Stimulated activated naive CD8-positive, alpha-beta T cell treated with anti-CD3 and anti-CD28 coated beads, Interleukin-15, amount 100 ng/mL, for 72 hours (primary cell): ENCODE results near the gene MOGAT3.

Source experiments
- ATAC-seq: fragments of 150-1000 bp; cut with Tn5 transposase; 2 replicates; pipeline ENCODE4 v1.10.0; 2021; ENCODE audit warnings: mild to moderate bottlenecking, moderate library complexity
- DNase-seq, 2 donors: peaks; one replicate each; pipeline ENCODE4 v3.0.0; 2021 to 2022
- H3K27ac Mint-ChIP-seq, 2 donors: one replicate each; pipeline ENCODE4 v1.8.0; 2022; ENCODE audit warnings: mild to moderate bottlenecking in 2 of 2, mixed read lengths in 2 of 2, moderate library complexity in 2 of 2
- H3K27me3 Mint-ChIP-seq: one replicate; pipeline ENCODE4 v1.8.0; 2022; ENCODE audit warnings: mixed read lengths
- H3K4me1 Mint-ChIP-seq: one replicate; pipeline ENCODE4 v1.8.0; 2022; ENCODE audit warnings: mild to moderate bottlenecking, mixed read lengths
- H3K4me3 Mint-ChIP-seq, 2 donors: one replicate each; pipeline ENCODE4 v1.8.0; 2022; ENCODE audit warnings: mild to moderate bottlenecking in 2 of 2, mixed read lengths in 2 of 2, moderate library complexity in 1 of 2
- H3K9me3 Mint-ChIP-seq, 2 donors: one replicate each; pipeline ENCODE4 v1.8.0; 2022; ENCODE audit warnings: mixed read lengths in 2 of 2

The MOGAT3 gene

GRCh38 chr7:101172854-101173751 is 27.7 kb downstream of the MOGAT3 start:
- Mint-ChIP-seq H3K27ac (no peak overlapping the region), H3K9me3 (no peaks in the 10 kb centered on the region), H3K4me1 (peaks cover 67% of the 10 kb centered on the region), H3K4me3 (peak overlapping the region; percentile 61 to 83), H3K27me3 (peaks cover 100% of the 10 kb centered on the region)
- ATAC-seq = peak; percentile 37
- peak in 1 of 2 donors; percentile 45 for DNase-seq

DNA sequence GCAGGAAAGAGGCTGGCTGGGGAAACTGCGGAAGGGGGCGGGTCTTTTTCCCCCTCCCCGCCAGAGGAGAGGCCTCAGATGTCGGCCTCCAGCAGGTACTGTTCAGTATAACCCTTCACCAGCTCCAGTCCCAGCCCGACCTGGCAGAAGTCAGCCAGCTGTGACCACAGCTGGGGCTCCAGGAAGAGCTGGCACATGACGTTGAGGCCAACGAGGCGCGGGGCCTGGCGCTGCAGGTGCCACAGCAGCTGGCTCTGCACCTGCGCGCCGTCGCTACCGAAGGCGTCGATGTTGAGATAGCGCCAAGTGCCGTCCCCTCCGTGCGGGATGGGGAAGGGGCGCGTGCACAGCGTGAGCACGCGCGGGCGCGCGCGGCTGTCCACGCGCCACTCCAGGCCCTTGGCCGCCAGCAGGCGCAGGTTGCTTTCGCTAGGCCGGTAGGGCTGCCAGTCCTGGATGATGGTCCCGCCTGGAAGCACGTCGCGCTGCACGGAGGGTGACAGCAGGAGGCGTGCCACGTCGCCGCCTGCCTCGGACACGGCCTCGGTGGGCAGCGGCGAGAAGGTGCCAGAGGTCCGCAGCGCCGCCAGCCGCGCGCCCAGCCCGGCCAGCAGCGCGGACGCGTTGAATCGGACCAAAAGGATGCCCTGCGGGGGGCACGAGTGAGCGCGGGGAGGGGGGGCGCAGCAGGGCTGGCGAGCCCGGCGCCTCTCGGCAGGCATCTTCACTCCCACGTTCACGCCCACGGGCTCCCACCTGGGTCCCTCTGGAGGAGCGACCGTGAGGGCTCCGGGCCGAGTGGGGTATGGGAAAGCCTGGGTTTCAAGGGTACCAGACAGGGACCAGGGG is 28.6 kb downstream of the MOGAT3 start:
- DNase-seq (no peak), ATAC-seq (no peak)
- peaks cover 70% of the 10 kb centered on the region for H3K4me1 Mint-ChIP-seq
- H3K27me3 Mint-ChIP-seq = peaks cover 100% of the 10 kb centered on the region
- H3K4me3 Mint-ChIP-seq = peak overlapping the region; percentile 64 to 83
- no peak overlapping the region for H3K27ac Mint-ChIP-seq
- no peaks in the 10 kb centered on the region for H3K9me3 Mint-ChIP-seq

GRCh38 chr7:101171442-101171837 is 29.4 kb downstream of the MOGAT3 start:
- H3K27ac Mint-ChIP-seq = no peak overlapping the region
- peaks cover 78% of the 10 kb centered on the region for H3K4me1 Mint-ChIP-seq
- ATAC-seq = no peak

GRCh38 chr7:101170617-101171441 is 30.0 kb downstream of the MOGAT3 start:
- H3K27me3 Mint-ChIP-seq = peaks cover 100% of the 10 kb centered on the region
- H3K4me1 Mint-ChIP-seq = peaks cover 84% of the 10 kb centered on the region
- no peak overlapping the region for H3K27ac Mint-ChIP-seq
- peak overlapping the region; percentile 64 to 83 for H3K4me3 Mint-ChIP-seq
- no peaks in the 10 kb centered on the region for H3K9me3 Mint-ChIP-seq
- ATAC-seq (no peak), DNase-seq (peak in 1 of 2 donors; percentile 25)

More at GRCh38 chr7:101171442-101171837, 29.4 kb downstream of the MOGAT3 start:
- no peak for DNase-seq
- peaks cover 100% of the 10 kb centered on the region for H3K27me3 Mint-ChIP-seq
- peak overlapping the region; percentile 64 to 83 for H3K4me3 Mint-ChIP-seq
- H3K9me3 Mint-ChIP-seq = no peaks in the 10 kb centered on the region

DNA sequence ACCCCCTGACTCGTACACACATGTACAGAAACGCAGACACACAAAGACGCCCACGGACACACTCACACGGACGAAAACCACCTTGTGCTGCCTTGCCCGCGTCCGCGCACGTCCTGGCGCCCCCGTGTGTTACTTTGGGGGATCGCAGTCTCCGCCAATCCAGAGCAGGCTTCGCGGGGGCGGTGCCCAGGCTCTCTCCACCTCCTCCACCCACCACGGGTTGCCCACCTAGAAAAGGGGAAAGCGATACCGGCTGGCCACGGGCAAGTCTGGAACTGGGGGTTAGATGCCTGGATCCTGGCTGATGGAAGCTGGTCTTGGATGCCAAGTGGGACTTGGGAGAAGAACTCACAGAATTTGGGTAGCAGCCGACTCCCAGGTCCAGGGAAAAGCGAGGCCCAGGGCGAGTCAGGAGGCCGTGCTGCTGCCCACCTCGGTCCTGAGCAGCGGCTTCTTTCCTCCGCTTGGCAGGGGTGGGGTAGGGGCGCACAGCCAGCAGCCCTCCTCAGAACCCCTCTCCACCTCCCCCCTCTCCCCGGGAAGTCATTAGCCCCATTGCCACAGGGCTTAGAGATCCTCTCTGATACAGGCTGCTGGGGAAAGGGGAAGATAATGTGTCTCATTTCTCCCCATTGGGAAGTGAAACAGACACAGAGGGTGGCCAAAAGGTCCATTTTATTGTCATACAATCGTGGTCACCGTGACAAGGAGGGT is 30.8 kb downstream of the MOGAT3 start:
- Mint-ChIP-seq H3K27ac (no peak overlapping the region), H3K4me3 (peak overlapping the region; percentile 53 to 67), H3K4me1 (peaks cover 93% of the 10 kb centered on the region), H3K9me3 (no peaks in the 10 kb centered on the region), H3K27me3 (peaks cover 100% of the 10 kb centered on the region)
- ATAC-seq (peak; percentile 39), DNase-seq (peak; percentile 81 to 84)

- ATAC-seq (no peak), DNase-seq (no peak)
- peaks cover 95% of the 10 kb centered on the region for H3K4me1 Mint-ChIP-seq
- H3K4me3 Mint-ChIP-seq = peak overlapping the region; percentile 53 to 67
- no peaks in the 10 kb centered on the region for H3K9me3 Mint-ChIP-seq
- H3K27ac Mint-ChIP-seq = no peak overlapping the region
- H3K27me3 Mint-ChIP-seq = peaks cover 100% of the 10 kb centered on the region
These were observed 31.6 kb downstream of the MOGAT3 start for GRCh38 chr7:101169110-101169837.

- Mint-ChIP-seq H3K4me1 (peaks cover 92% of the 10 kb centered on the region), H3K4me3 (peak overlapping the region; percentile 54 to 58), H3K9me3 (no peaks in the 10 kb centered on the region), H3K27ac (no peak overlapping the region), H3K27me3 (peaks cover 100% of the 10 kb centered on the region)
- ATAC-seq (no peak), DNase-seq (no peak)
These were observed 32.3 kb downstream of the MOGAT3 start for GRCh38 chr7:101168412-101169049.

- no peak for DNase-seq
- peaks cover 89% of the 10 kb centered on the region for H3K4me1 Mint-ChIP-seq
- no peak for ATAC-seq
- H3K27me3 Mint-ChIP-seq = peaks cover 99% of the 10 kb centered on the region
- H3K9me3 Mint-ChIP-seq = no peaks in the 10 kb centered on the region
- H3K27ac Mint-ChIP-seq = no peak overlapping the region
- no peak overlapping the region for H3K4me3 Mint-ChIP-seq
These were observed 33.0 kb downstream of the MOGAT3 start for GRCh38 chr7:101167645-101168411.

DNA sequence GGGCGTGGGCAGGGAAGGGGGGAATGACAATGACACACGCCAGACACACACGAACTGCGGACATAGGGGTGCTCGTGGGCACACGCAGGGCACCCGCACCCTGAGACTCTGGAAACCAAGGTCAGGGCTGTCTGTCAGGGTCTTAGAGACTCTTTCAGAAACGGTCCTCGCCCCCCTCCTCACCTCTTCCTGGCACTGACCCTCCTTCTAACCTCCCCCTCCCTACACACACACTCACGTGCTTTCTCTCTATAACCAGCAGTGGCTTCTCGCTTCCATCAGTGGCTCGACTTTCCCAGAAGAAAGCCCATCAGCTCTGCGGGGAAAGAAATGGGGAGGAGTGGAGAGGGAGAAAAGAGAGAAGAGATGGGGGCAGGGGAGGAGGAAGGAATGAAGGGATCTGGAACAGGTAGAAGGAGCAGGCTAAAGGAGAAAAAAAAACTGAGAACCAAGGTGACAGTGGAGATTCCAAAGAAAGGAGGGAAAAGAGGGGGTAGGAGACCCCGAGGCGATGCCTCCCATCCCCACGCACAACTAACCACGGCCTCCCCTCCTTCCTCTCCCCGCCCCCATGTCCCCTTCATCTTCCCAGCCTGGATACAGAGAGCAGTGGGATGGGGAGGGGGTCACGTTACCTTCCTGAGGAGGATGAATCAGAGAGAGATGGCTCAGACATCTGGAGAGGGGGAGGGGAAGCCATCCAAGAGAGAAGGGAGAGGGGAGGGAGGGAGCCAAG is 33.8 kb downstream of the MOGAT3 start:
- ATAC-seq (no peak), DNase-seq (no peak)
- H3K27me3 Mint-ChIP-seq = peaks cover 98% of the 10 kb centered on the region
- no peak overlapping the region for H3K27ac Mint-ChIP-seq
- H3K4me1 Mint-ChIP-seq = peaks cover 87% of the 10 kb centered on the region
- peak overlapping the region; percentile 5 to 42 for H3K4me3 Mint-ChIP-seq
- no peaks in the 10 kb centered on the region for H3K9me3 Mint-ChIP-seq

GRCh38 chr7:101166648-101166908 is 34.3 kb downstream of the MOGAT3 start:
- Mint-ChIP-seq H3K27me3 (peaks cover 98% of the 10 kb centered on the region), H3K4me1 (peaks cover 82% of the 10 kb centered on the region), H3K27ac (no peak overlapping the region)

GRCh38 chr7:101165958-101166647 is 34.7 kb downstream of the MOGAT3 start:
- DNase-seq = peak in 1 of 2 donors; percentile 13
- Mint-ChIP-seq H3K4me3 (peak overlapping the region; percentile 92 to 96), H3K4me1 (peaks cover 78% of the 10 kb centered on the region), H3K27me3 (peaks cover 98% of the 10 kb centered on the region), H3K27ac (no peak overlapping the region), H3K9me3 (no peaks in the 10 kb centered on the region)
- no peak for ATAC-seq

More at GRCh38 chr7:101166648-101166908, 34.3 kb downstream of the MOGAT3 start:
- Mint-ChIP-seq H3K9me3 (no peaks in the 10 kb centered on the region), H3K4me3 (peak overlapping the region in 1 of 2 donors; percentile 96)
- DNase-seq (no peak), ATAC-seq (no peak)
